ENCODE measurements around the gene PRICKLE2.

The PRICKLE2 gene

DNA sequence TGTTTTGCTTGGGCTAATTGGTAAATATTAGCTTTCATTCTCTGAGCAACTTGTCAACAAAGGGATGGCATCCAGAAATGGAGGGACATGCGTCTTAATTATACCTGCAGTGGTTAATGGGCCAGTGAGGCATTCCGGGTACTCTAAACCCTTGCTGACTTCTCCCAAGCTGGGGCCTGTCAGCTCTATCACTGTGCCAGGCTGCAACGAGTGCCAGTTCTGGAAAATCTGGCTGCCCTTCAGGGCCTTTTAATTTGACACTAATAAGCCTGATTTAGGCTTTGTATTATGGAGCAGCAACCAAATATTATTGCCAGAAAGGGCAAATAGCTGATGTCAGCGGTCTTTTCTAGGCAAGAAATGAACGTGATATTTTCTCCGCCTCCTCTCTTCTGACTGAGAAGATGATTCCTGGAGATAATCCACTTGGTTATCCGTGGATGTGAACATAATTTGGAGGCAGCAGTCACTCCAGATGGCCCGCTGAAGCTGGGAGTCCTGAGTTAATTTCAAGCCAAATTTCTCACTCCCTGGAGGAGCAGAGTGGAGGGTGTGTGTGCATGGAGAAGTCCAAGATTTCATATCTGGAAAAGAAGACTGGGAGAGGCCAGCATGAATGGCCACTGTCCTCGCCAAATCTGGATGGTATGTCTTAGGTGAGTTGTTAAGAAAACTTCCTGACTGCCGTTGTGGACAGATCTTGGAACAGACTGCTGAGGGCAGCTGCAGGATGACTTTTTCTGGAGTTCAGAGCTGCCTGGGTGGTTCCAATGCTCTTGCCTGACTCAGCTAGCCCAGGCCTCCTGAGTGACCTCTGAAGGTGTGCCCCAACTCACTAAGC is 157.5 kb downstream of the PRICKLE2 start:
- no peak for DNase-seq

DNA sequence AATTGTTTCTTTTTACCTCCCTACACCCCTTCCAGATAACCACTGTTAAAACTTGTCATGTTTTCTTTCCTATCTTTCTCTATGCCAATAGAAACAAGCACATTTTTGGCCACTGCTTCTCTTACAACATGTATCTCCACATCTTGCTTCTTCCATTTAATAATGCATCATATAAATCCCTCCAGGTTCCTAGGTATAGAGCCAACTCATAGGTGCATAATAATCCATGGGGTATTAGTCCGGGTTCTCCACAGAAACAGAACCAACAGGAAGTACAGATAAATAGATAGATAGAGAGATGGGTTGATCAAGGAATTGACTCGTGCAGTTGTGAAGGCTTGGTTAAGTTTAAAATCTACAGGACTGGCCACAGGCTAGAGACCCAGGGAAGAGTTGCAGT is 160.5 kb downstream of the PRICKLE2 start:
- no peak for DNase-seq

DNA sequence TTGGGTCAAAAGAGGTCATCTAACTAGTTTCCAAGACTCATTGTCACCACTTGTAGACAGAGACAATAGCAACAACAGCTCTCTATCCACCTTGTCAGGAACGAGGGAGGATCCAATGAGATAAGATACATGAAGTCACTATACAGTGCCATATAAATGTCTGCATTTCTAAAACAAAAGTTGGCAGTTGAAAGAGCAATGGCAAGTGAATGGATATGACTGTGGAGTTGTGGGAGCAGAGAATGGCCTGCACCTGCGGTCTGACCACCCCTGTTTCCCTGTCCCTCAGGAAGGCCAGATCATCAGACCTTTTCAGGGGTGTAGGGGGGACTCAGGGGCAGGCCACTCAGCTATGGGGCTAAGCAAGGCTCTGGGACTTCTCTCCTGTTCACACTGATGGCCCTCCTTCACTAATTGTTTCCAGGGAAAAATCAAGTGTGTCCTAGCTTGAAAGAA is 161.3 kb downstream of the PRICKLE2 start:
- no peak for DNase-seq

DNA sequence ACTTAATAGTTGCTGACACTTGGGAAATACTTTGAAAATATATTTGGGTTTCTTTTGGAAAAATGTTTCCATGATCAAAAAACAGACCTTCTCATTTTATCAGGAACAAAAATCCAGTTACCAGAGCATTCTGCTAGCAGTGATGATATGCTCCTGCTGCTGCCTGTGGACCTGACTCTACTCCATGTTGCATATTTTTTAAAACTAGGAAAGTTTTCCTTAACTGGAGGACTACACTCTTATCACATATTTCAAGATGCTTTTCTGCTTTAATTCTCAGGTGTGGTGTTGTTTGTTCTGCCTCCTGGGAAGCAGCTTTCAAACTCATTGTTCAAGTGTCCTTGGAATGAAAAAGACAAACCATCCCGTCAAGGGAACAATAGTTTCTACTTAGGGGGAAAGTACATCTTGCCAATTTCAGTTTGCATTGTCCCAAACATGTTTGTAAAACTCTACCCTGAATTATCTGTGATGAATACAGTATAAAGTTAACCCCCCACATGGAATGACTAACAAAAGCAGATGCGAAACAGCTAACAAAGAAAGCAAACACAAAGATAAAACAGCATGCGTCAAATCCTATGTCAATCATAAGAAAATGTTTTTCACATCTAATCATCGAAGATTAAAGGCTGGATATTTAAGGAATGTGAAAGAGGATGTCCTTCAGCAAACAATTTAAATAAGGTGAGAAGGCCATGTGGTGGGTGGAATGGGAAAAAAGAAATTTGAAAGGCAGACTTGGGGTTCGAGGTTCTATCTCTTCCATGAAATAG is 161.9 kb downstream of the PRICKLE2 start:
- no peak for DNase-seq

DNA sequence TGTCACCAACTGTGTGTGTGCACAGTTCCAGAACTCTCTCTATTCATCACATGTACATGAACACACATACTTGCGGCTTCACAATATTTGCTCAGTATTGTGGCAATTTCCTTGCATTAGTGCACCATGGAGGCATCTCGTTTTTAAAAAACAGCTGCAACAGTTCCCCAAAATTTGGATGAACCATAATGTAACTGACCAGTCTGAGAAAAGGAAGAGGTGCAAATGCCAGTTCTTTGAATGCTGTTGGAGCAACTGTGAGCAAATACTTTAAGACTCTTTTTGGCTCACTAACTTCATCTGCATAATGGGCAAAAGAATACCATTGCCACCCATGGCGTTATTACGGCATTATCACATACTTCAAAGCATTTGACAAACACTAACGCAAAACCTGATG is 163.6 kb downstream of the PRICKLE2 start:
- no peak for DNase-seq

DNA sequence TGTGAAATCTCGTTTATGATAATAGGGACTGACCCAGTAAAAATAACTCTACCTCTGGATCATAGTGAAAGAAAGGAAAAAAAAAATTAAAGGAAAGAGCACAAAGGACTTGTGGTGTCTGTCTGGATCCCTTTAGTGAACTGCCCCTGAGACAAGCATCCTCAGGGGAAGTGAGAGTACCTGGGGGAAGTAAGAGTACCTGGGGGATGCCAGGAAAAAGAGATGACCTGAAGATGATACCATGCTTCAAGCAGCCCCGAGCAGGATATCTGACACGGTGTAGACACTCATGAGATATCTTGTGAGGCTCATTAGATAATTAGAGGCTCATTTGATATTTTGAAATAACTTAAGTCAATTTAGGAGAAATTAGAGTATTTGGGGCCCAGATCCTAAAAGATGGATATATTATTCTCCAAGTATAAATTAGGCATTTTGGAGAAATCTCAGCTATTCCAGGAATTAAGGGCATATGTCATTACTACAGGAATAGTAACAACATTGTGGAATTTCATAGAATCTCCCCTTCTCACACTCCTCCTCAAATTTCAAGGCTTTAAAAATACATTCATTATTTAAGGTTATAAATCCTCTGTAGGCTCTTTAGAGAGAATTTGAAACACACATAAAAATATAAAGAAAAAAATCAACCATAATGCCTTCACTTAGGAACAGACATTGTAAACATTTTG is 165.6 kb downstream of the PRICKLE2 start:
- no peak for DNase-seq

DNA sequence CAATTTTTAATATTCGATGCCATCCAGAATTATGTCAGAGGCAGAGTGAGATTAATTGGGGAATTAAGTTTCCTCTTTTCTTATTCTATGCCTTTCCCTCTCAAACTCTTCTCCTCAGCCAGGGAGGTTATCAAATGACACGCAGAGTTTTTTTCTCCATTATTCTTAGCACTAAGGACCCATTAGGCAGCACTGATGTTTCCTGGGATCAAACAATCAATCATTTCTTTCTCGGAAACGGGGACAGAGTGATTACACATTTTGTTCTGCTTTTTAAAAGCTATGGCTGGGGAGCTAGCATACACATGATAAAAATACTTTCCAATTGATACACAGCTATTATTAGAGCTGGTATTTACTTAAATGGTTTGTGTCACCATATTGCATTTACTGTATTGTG is 166.7 kb downstream of the PRICKLE2 start:
- DNase-seq, result no peak

DNA sequence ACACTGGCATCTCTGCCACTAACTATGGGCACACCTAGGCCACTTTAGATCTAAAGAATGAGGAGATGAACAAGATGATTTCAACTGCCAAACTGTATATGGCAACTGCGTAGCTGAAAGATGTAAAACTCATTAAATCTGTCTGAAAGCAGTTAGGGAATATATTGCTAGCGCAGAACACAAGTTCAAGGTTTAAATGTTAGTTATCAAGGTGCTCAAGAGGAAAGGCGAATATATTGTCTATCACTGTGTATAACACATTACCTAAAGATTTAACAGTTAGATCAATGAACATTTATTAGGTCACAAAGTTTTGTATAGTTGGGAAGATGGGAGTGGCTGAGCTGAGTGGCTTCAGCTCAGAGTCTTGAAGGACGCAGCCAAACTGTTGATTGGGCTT is 168.0 kb downstream of the PRICKLE2 start:
- DNase-seq, result no peak

DNA sequence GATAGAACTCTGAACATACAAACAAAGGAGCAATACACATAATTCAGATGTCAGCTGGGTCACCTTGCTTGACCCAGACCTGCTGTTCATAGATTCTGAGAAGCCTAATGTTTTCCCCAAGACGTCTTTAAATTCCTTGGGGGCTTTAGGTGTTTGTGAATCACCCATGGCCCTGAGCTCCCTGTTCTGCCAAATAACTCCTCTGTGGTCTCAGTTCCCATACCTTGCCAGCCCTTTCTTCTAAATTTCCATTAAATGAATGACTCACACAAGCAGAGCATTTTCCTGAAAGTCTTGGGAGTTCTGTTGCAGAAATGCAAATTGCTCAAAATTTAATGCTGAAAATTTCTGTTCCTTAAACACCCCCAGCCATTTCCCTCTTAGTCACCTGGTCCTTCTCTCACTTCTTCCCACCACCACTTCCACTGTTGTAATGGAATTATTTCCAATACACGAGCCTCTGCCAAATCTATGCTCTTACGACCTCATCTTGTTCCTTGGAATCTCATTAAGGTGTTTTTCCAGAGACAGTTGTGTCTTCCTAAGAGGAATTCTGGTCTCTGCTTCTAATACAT is 168.6 kb downstream of the PRICKLE2 start:
- DNase-seq, result no peak

DNA sequence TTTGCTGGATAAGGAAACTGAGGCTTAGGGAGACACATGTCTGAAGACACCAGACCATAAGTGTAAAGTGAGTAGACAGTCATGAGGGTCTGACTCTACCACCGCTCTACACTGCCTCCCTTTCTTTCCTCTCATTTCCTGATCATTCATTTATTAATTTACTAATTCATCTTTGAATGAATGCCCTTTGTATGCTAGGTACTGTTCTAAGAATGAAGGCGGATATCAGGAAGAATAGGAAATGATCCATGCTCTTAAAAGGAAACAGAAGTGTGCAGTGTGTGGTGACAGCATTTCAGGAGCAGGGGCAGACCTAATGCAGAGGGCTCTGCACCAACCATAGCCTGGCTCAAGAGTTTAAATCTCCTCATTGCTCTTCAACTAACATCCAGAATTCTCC is 170.2 kb downstream of the PRICKLE2 start:
- no peak for DNase-seq

DNA sequence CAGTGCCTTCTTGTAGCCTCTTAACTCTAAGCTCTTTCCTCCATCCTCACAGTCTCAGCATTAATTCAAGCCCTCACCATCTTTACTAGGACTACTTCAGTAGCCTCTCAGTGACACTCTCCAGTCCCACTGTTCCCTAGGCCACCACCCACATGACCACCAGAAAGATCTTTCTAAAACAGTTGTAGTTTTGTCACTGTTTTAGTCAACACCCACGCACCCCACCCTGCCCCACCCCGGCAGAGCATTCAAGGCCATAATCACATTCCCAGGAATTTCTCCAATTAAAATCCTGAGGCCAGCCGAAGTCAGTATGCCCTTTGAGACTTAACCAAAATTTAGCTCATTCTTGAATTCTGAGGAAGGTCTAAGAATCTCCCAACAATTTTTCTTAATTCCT is 170.8 kb downstream of the PRICKLE2 start:
- no peak for DNase-seq

DNA sequence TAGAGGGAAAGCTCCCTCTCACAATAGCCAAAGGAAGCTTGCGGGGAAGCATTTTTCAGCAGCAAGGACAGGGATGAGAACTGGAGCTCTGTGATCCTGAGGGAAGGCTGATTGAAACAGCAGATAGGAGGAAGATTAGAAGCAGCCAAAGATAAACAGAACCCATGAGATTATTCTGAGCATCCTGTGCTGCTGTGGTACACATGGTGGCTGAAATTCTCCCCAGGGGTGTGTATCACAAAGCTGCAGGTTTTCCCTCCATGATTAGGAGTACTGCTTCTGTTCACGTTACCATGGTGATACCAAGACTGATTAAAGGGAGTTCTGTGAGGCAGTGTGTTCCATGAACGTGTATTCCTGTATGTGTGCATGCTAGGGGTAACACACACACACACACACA is 171.7 kb downstream of the PRICKLE2 start:
- no peak for DNase-seq

DNA sequence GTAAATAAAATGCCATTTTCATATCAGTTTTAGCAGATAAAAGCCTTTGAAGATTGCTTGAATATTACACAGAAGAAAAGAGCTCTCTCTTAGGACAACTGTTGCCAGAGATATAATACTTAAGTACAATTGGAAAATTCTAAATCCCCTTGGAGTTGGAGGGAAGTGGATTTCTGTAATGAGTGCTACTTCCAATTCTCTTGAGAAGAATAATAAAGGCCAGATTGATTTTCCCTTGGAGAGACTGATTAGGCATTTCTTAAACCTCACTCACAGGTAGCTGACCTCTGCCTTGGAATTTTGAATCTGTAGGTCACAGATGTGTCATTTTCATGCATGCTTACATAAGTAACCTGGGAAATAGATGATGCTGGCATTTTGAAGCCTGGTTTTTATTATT is 172.1 kb downstream of the PRICKLE2 start:
- no peak for DNase-seq

DNA sequence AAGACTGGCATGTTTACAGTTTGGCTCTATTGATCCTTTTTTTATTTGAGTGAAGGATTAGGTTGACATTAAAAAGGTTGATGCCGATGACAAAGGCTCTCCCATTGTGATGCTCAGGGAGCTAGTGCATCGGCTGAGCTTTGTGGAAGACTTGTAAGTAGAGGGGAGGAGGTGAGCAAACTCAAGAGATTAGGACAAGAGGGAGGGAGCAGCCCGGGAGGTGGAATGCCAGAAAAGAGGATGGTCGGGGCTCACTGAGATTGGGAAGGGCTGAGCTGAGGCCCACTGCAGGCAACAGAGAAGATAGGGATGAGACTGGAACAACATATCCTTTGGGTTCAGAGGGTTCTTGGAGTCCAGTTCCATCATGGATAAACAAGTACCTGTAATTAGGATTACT is 175.4 kb downstream of the PRICKLE2 start:
- DNase-seq, result no peak

DNA sequence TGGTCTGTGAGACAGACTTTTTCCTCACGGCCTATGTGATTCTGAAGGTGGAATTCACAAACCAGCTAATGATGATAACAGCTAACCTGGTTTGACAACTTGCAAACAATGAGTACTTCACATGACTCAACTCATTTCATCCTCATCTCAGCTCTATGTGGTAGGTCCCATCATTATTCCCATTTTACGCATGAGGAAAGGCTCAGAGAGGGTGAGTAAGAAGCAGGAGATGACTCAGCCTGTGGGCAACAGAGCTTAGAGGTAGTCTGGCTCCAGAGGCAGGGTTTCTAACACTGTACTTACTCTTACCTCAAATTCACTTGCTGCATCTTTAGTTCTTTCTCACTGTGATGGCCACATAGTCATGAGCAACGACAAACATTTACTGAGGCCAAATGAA is 176.1 kb downstream of the PRICKLE2 start:
- no peak for DNase-seq

DNA sequence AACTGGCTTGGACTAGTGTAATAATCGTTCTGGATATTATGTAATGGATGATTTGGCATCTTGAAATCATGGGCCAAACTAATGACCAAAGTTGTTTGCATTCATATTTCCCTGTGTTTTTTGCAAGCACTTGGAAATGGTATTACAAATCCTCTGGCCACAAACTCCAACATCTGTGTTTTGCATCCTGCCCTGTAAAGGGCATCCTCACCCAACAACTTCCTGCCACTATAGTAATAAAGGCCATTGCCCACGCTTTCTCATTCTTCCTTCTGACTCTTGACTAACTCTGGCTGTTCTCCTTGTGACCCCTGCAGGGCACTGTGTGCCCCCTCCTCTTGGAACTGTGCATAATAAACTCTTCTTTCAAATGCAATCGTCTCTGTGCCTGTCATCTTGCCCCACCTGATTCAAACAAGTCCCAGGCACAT is 176.6 kb downstream of the PRICKLE2 start:
- DNase-seq, result no peak

DNA sequence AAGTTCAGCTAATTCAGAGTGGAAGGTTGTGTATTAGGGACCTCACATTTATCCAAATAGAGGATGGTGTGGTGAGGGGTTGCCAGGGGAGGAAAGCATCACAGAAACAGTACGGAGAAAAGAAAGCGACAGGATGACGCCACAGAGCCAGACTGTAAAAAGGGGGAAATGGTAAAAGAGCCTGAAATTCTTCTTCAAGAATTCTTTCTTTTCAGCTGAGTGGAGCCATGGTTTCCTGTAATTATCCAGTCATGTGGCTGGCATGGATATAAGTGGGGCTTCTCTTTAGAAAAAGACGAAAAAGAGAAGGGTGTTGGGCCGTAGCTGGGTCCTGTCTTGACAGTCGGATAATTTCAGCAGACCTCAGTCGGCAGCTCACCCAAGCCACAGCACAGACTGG is 177.5 kb downstream of the PRICKLE2 start:
- DNase-seq, result no peak

DNA sequence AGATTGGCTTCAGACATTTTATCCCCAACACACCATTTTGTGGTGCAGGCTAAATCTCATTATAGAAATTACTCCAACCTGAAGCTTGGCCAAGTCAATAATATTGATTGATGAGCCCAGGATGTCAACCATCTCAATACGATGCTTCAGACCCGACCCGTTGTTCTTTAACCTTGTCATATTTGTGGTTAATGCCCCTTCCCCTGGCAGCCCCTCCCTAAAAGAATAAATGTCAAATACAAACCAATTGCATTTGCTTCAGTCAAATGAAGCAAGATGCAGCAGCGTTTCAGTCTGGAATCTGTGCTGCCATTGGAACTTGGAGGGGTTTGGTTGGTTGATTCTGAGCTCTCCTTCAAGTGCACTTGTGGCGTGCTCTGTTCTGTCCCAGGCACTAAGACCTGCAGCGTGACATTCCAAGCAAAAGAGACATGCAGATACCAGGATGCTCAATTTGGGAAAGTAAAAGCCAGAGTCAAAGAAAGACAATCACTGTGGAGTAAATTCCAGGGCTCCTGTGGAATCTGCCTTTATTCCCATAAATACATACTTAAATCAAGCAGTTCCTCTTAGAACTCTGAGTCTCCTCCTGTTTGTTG is 178.2 kb downstream of the PRICKLE2 start:
- no peak for DNase-seq

DNA sequence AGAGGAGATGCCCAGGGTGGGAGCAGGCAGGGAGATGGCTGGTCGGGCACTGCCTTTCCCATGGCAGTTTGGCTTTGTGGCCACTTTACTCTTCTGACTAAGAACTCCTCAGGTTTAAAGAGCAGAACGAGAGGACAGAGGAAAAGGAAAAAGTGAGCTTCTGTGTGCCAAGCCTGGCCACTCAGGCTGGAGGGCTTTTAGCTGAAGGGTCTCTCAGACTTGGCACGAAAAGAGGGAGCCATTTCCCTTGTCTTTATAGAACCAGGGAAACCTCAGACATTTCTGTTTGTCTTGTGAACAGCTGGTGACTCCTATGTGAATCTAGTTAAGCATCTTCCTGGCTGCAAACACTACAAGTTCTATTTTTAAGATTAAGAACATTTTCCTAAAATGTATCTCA is 178.7 kb downstream of the PRICKLE2 start:
- no peak for DNase-seq

DNA sequence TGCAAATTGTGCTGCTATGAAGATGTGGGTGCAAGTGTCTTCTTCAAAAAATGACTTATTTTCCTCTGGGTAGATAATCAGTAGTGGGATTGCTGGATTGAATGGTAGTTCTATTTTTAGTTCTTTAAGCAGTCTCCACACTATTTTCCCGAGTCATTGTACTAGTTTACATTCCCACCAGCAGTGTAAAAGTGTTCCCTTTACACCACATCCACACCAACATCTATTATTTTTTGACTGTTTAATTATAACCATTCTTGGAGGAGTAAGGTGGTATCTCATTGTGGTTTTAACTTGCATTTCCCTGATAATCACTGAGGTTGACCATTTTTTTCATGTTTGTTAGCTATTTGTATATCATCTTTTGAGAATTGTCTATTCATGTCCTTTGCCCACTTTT is 182.3 kb downstream of the PRICKLE2 start:
- DNase-seq, result no peak

Measured in DMS153 (cell line).